ENCODE data around the gene ATXN10. TPM values are rescaled to one million over a fixed set of nuclear protein-coding genes. Genes with fewer than 3 reads are reported as not detected.

ATXN10 gene
- total and polyA plus RNA-seq, 2 donors (not counting 1 experiment from before 2014, with no cell fraction given) = 164 to 350 TPM

DNA sequence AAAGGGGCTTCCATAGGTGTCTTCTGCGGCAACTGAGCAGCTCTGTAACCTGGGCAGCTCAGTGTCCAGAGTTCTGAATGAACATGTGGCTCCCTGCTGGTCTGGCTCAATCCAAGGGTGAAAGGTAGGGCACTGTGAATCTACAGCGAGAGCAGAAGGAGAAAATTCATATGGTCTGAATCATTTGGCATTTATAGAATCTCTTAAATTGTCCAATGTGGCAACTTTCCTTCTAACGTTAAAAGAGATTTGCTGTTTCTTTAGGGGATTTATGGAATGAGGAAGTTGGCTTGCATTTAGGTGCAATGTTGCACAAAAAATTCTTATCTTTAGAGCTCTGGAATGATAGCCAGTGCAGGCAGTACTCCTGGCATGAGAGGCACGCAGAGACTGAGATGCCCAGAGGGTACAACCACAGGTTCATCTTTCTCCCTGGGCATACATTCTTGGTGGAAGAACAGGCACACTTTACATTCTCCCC lies 17.0 kb downstream of the ATXN10 start:
- Histone ChIP-seq H3K27ac (ENCODE audit: insufficient read depth, low read length) (peak overlapping the region; percentile 71), H3K79me2 (ENCODE audit: control insufficient read depth, insufficient read depth, low read length) (peaks cover 67% of the 10 kb centered on the region), H3K9ac (ENCODE audit: insufficient read depth, low read length) (no peak overlapping the region), H4K20me1 (ENCODE audit: control insufficient read depth, extremely low read depth, insufficient read depth, low read length) (no peaks in the 10 kb centered on the region), H2AFZ (ENCODE audit: low read length) (no peak overlapping the region), H3K9me3 (ENCODE audit: control insufficient read depth, insufficient read depth, low read depth, low read length) (no peaks in the 10 kb centered on the region), H3K4me2 (ENCODE audit: extremely low read depth, insufficient read depth, low read length) (peak overlapping the region; percentile 82), H3K4me1 (ENCODE audit: control insufficient read depth, extremely low read depth, insufficient read depth, low read length) (peaks cover 32% of the 10 kb centered on the region), H3K36me3 (ENCODE audit: control insufficient read depth, insufficient read depth, low read length) (peaks cover 3% of the 10 kb centered on the region), H3K4me3 (replicated peaks in 1 of 4; ENCODE audit: control extremely low read depth in 1 of 4, insufficient read depth in 1 of 4, low read depth in 3 of 4, low read length in 4 of 4) (no peak overlapping the region), H3K27me3 (ENCODE audit: control insufficient read depth, insufficient read depth, low read length) (no peaks in the 10 kb centered on the region)
- peak; percentile 80 to 95 for DNase-seq (ENCODE audit: low read depth in 2 of 2)
- TF ChIP-seq, protein P1, sequence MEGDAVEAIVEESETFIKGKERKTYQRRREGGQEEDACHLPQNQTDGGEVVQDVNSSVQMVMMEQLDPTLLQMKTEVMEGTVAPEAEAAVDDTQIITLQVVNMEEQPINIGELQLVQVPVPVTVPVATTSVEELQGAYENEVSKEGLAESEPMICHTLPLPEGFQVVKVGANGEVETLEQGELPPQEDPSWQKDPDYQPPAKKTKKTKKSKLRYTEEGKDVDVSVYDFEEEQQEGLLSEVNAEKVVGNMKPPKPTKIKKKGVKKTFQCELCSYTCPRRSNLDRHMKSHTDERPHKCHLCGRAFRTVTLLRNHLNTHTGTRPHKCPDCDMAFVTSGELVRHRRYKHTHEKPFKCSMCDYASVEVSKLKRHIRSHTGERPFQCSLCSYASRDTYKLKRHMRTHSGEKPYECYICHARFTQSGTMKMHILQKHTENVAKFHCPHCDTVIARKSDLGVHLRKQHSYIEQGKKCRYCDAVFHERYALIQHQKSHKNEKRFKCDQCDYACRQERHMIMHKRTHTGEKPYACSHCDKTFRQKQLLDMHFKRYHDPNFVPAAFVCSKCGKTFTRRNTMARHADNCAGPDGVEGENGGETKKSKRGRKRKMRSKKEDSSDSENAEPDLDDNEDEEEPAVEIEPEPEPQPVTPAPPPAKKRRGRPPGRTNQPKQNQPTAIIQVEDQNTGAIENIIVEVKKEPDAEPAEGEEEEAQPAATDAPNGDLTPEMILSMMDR (conservative IDR thresholded peaks at IDR 0.05 in 1 of 2, IDR thresholded peaks at IDR 0.05 in 1 of 2; ENCODE audit: low read depth in 1 of 2, low read length in 2 of 2) = no peak
- TF ChIP-seq EZH2 (IDR thresholded peaks at IDR 0.05; ENCODE audit: low read length, missing control alignments) = no peak

DNA sequence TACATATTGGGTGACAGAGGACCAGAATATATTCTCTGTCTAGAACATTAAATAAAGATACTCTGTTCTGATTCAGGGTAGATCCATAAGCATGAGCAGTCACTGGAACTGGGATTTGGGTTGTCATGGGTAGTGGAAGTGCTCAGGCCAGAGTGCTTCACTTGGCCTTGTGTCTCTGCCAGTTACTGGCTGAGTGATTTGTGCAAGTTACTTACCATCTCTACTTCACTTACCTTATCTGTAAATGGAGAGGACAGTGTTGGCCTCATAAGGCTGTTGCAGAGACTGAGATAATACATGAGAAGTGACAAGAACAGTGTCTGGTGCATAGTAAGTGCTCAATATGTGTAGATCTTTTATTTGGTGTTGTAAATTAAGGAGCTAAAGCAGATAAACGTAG lies 17.6 kb downstream of the ATXN10 start:
- peaks cover 29% of the 10 kb centered on the region for H3K4me1 ChIP-seq (ENCODE audit: control insufficient read depth, extremely low read depth, insufficient read depth, low read length)
- H3K36me3 ChIP-seq (ENCODE audit: control insufficient read depth, insufficient read depth, low read length) = peaks cover 6% of the 10 kb centered on the region
- H2AFZ ChIP-seq (ENCODE audit: low read length) = no peak overlapping the region
- H3K79me2 ChIP-seq (ENCODE audit: control insufficient read depth, insufficient read depth, low read length) = peaks cover 65% of the 10 kb centered on the region
- H4K20me1 ChIP-seq (ENCODE audit: control insufficient read depth, extremely low read depth, insufficient read depth, low read length) = no peaks in the 10 kb centered on the region
- no peaks in the 10 kb centered on the region for H3K9me3 ChIP-seq (ENCODE audit: control insufficient read depth, insufficient read depth, low read depth, low read length)
- peak overlapping the region; percentile 71 for H3K27ac ChIP-seq (ENCODE audit: insufficient read depth, low read length)
- H3K4me2 ChIP-seq (ENCODE audit: extremely low read depth, insufficient read depth, low read length) = peak overlapping the region; percentile 82
- H3K4me3 ChIP-seq (replicated peaks in 1 of 4; ENCODE audit: control extremely low read depth in 1 of 4, insufficient read depth in 1 of 4, low read depth in 3 of 4, low read length in 4 of 4) = no peak overlapping the region
- no peak overlapping the region for H3K9ac ChIP-seq (ENCODE audit: insufficient read depth, low read length)
- TF ChIP-seq, protein P1 (conservative IDR thresholded peaks at IDR 0.05 in 1 of 2, IDR thresholded peaks at IDR 0.05 in 1 of 2; ENCODE audit: low read depth in 1 of 2, low read length in 2 of 2) = no peak
- TF ChIP-seq EZH2 (IDR thresholded peaks at IDR 0.05; ENCODE audit: low read length, missing control alignments) = no peak
- no peaks in the 10 kb centered on the region for H3K27me3 ChIP-seq (ENCODE audit: control insufficient read depth, insufficient read depth, low read length)
- no peak for DNase-seq (ENCODE audit: low read depth in 2 of 2)

DNA sequence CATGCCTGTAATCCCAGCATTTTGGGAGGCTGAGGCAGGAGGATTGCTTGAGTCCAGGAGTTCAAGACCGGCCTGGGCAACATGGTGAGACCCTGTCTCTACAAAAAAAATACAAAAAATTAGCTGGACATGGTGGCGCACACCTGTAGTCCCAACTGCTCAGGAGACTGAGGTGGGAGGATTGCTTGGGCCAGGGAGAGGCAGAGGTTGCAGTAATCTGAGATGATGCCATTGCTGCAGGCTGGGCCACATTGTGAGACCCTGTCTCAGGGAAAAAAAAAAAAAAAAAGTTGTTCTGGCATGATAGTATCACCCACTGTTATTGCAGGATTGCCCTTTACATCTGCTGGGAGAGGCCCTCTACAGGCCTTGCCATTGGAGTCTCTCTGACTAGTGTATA lies 18.4 kb downstream of the ATXN10 start:
- Histone ChIP-seq H3K9me3 (ENCODE audit: control insufficient read depth, insufficient read depth, low read depth, low read length) (no peaks in the 10 kb centered on the region), H3K9ac (ENCODE audit: insufficient read depth, low read length) (no peak overlapping the region), H3K4me3 (replicated peaks in 1 of 4; ENCODE audit: control extremely low read depth in 1 of 4, insufficient read depth in 1 of 4, low read depth in 3 of 4, low read length in 4 of 4) (no peak overlapping the region), H3K36me3 (ENCODE audit: control insufficient read depth, insufficient read depth, low read length) (peaks cover 6% of the 10 kb centered on the region), H3K27me3 (ENCODE audit: control insufficient read depth, insufficient read depth, low read length) (no peaks in the 10 kb centered on the region), H3K79me2 (ENCODE audit: control insufficient read depth, insufficient read depth, low read length) (peaks cover 57% of the 10 kb centered on the region), H4K20me1 (ENCODE audit: control insufficient read depth, extremely low read depth, insufficient read depth, low read length) (no peaks in the 10 kb centered on the region), H3K4me1 (ENCODE audit: control insufficient read depth, extremely low read depth, insufficient read depth, low read length) (peaks cover 28% of the 10 kb centered on the region), H2AFZ (ENCODE audit: low read length) (no peak overlapping the region), H3K27ac (ENCODE audit: insufficient read depth, low read length) (no peak overlapping the region), H3K4me2 (ENCODE audit: extremely low read depth, insufficient read depth, low read length) (no peak overlapping the region)
- TF ChIP-seq, protein P1 (conservative IDR thresholded peaks at IDR 0.05 in 1 of 2, IDR thresholded peaks at IDR 0.05 in 1 of 2; ENCODE audit: low read depth in 1 of 2, low read length in 2 of 2) = no peak
- TF ChIP-seq EZH2 (IDR thresholded peaks at IDR 0.05; ENCODE audit: low read length, missing control alignments) = no peak
- no peak for DNase-seq (ENCODE audit: low read depth in 2 of 2)

All from fibroblast of lung (primary cell).